Immature natural killer cell (primary cell): Measurements from ENCODE around the gene TLCD1. TPM values are rescaled to one million over a fixed set of nuclear protein-coding genes. Genes with fewer than 3 reads are reported as not detected.
A peak's percentile ranks its signal among the peaks of the same experiment; 100 is the strongest.

ENCODE experiments used
- DNase-seq, 3 donors: peaks; one replicate each; pipeline ENCODE4 v3.0.0; 2022; ENCODE audit warnings: mixed read lengths in 1 of 3
- H3K27ac Mint-ChIP-seq, 6 donors: one replicate each; pipeline ENCODE4 v1.8.0; 2020; ENCODE audit warnings: mixed read lengths in 6 of 6, mild to moderate bottlenecking in 5 of 6, inconsistent platforms in 4 of 6, moderate library complexity in 3 of 6
- H3K27me3 Mint-ChIP-seq, 3 donors: one replicate each; pipeline ENCODE4 v1.8.0; 2020 to 2021; ENCODE audit warnings: low read depth in 3 of 3, mild to moderate bottlenecking in 3 of 3, mixed read lengths in 3 of 3, moderate library complexity in 3 of 3, inconsistent platforms in 1 of 3
- H3K36me3 Mint-ChIP-seq, 3 donors: one replicate each; pipeline ENCODE4 v1.8.0; 2020; ENCODE audit warnings: mixed read lengths in 3 of 3, inconsistent platforms in 2 of 3, mild to moderate bottlenecking in 2 of 3
- H3K4me1 Mint-ChIP-seq, 2 donors: one replicate each; pipeline ENCODE4 v1.8.0; 2020; ENCODE audit warnings: inconsistent platforms in 2 of 2, mild to moderate bottlenecking in 2 of 2, mixed read lengths in 2 of 2, moderate library complexity in 1 of 2
- H3K4me3 Mint-ChIP-seq, 5 donors: one replicate each; pipeline ENCODE4 v1.8.0; 2020; ENCODE audit warnings: mild to moderate bottlenecking in 5 of 5, mixed read lengths in 5 of 5, inconsistent platforms in 3 of 5, moderate library complexity in 3 of 5
- H3K9me3 Mint-ChIP-seq, 6 donors: one replicate each; pipeline ENCODE4 v1.8.0; 2020; ENCODE audit warnings: mild to moderate bottlenecking in 6 of 6, mixed read lengths in 6 of 6, inconsistent platforms in 4 of 6, moderate library complexity in 3 of 6
- polyA plus RNA-seq, 3 donors: library from polyadenylated mRNA; unstranded; fragments of 300-500 nt; fragmentation: Illumina TruSeq; gene quantifications; one replicate each; pipeline ENCODE4 v1.2.3, GENCODE V29; 2021

Gene TLCD1
- polyA plus RNA-seq, 3 donors from 2014 or later = not detected

GRCh38 chr17:28707339-28707720 is 18.7 kb downstream of the TLCD1 start:
- Mint-ChIP-seq H3K4me1 (peaks cover 11 to 16% of the 10 kb centered on the region in 2 donors), H3K27me3 (peaks cover 0 to 8% (median 4%) of the 10 kb centered on the region in 3 donors), H3K36me3 (peaks cover 3 to 10% (median 5%) of the 10 kb centered on the region in 3 donors), H3K27ac (peak overlapping the region in 3 of 6 donors; percentile 2 to 50 (median 43)), H3K9me3 (no peaks in the 10 kb centered on the region), H3K4me3 (no peak overlapping the region)
- DNase-seq = no peak

GRCh38 chr17:28706471-28707338 is 19.3 kb downstream of the TLCD1 start:
- Mint-ChIP-seq H3K36me3 (peaks cover 6 to 14% (median 7%) of the 10 kb centered on the region in 3 donors), H3K4me1 (peaks cover 6 to 10% of the 10 kb centered on the region in 2 donors), H3K4me3 (no peak overlapping the region), H3K27me3 (peaks cover 0 to 4% (median 3%) of the 10 kb centered on the region in 3 donors), H3K27ac (peak overlapping the region in 4 of 6 donors; percentile 2 to 65 (median 48)), H3K9me3 (no peaks in the 10 kb centered on the region)
- no peak for DNase-seq

- Mint-ChIP-seq H3K4me1 (peaks cover 4 to 6% of the 10 kb centered on the region in 2 donors), H3K4me3 (no peak overlapping the region), H3K27ac (no peak overlapping the region), H3K9me3 (no peaks in the 10 kb centered on the region), H3K27me3 (no peaks in the 10 kb centered on the region), H3K36me3 (peaks cover 7 to 19% (median 9%) of the 10 kb centered on the region in 3 donors)
- DNase-seq = no peak
Observed at GRCh38 chr17:28705728-28706334, 20.2 kb downstream of the TLCD1 start.

GRCh38 chr17:28705074-28705659 is 20.9 kb downstream of the TLCD1 start:
- H3K4me3 Mint-ChIP-seq = no peak overlapping the region
- H3K9me3 Mint-ChIP-seq = no peaks in the 10 kb centered on the region
- H3K4me1 Mint-ChIP-seq = no peaks in the 10 kb centered on the region
- no peaks in the 10 kb centered on the region for H3K27me3 Mint-ChIP-seq
- H3K36me3 Mint-ChIP-seq = peaks cover 7 to 23% (median 12%) of the 10 kb centered on the region in 3 donors
- H3K27ac Mint-ChIP-seq = peak overlapping the region in 1 of 6 donors; percentile 56
- DNase-seq = no peak

- H3K9me3 Mint-ChIP-seq = no peaks in the 10 kb centered on the region
- peaks cover 7 to 31% (median 12%) of the 10 kb centered on the region in 3 donors for H3K36me3 Mint-ChIP-seq
- no peaks in the 10 kb centered on the region for H3K4me1 Mint-ChIP-seq
- H3K27ac Mint-ChIP-seq = peak overlapping the region in 1 of 6 donors; percentile 30
- H3K27me3 Mint-ChIP-seq = no peaks in the 10 kb centered on the region
- DNase-seq = no peak
- no peak overlapping the region for H3K4me3 Mint-ChIP-seq
Observed at GRCh38 chr17:28704219-28704858, 21.7 kb downstream of the TLCD1 start.

- H3K9me3 Mint-ChIP-seq = no peaks in the 10 kb centered on the region
- peaks cover 7 to 32% (median 15%) of the 10 kb centered on the region in 3 donors for H3K36me3 Mint-ChIP-seq
- H3K4me1 Mint-ChIP-seq = no peaks in the 10 kb centered on the region
- H3K27ac Mint-ChIP-seq = peak overlapping the region in 2 of 6 donors; percentile 30 to 43
- no peak overlapping the region for H3K4me3 Mint-ChIP-seq
- no peak for DNase-seq
- H3K27me3 Mint-ChIP-seq = no peaks in the 10 kb centered on the region
Observed at GRCh38 chr17:28703552-28704218, 22.3 kb downstream of the TLCD1 start.

- no peak for DNase-seq
- Mint-ChIP-seq H3K4me1 (no peaks in the 10 kb centered on the region), H3K27ac (peak overlapping the region in 1 of 6 donors; percentile 74), H3K9me3 (no peaks in the 10 kb centered on the region), H3K27me3 (peaks cover 0 to 3% (median 1%) of the 10 kb centered on the region in 3 donors), H3K4me3 (no peak overlapping the region), H3K36me3 (peaks cover 7 to 39% (median 20%) of the 10 kb centered on the region in 3 donors)
Observed at GRCh38 chr17:28702752-28703150, 23.3 kb downstream of the TLCD1 start.

- H3K27ac Mint-ChIP-seq = peak overlapping the region in 3 of 6 donors; percentile 2 to 33 (median 18)
- H3K9me3 Mint-ChIP-seq = no peaks in the 10 kb centered on the region
- no peak for DNase-seq
- peaks cover 0 to 3% (median 1%) of the 10 kb centered on the region in 3 donors for H3K27me3 Mint-ChIP-seq
- H3K36me3 Mint-ChIP-seq = peaks cover 4 to 42% (median 20%) of the 10 kb centered on the region in 3 donors
- no peaks in the 10 kb centered on the region for H3K4me1 Mint-ChIP-seq
- no peak overlapping the region for H3K4me3 Mint-ChIP-seq
Observed at GRCh38 chr17:28702026-28702751, 23.8 kb downstream of the TLCD1 start.

- DNase-seq = no peak
- H3K4me1 Mint-ChIP-seq = no peaks in the 10 kb centered on the region
- H3K36me3 Mint-ChIP-seq = peaks cover 4 to 50% (median 25%) of the 10 kb centered on the region in 3 donors
- no peak overlapping the region for H3K4me3 Mint-ChIP-seq
- peak overlapping the region in 1 of 6 donors; percentile 53 for H3K27ac Mint-ChIP-seq
- H3K27me3 Mint-ChIP-seq = peaks cover 0 to 3% (median 1%) of the 10 kb centered on the region in 3 donors
- H3K9me3 Mint-ChIP-seq = no peaks in the 10 kb centered on the region
Observed at GRCh38 chr17:28700830-28701492, 25.1 kb downstream of the TLCD1 start.

- H3K36me3 Mint-ChIP-seq = peaks cover 4 to 55% (median 26%) of the 10 kb centered on the region in 3 donors
- H3K4me1 Mint-ChIP-seq = no peaks in the 10 kb centered on the region
- DNase-seq = no peak
- peaks cover 0 to 3% (median 1%) of the 10 kb centered on the region in 3 donors for H3K27me3 Mint-ChIP-seq
- H3K4me3 Mint-ChIP-seq = no peak overlapping the region
- no peak overlapping the region for H3K27ac Mint-ChIP-seq
- H3K9me3 Mint-ChIP-seq = no peaks in the 10 kb centered on the region
Observed at GRCh38 chr17:28700278-28700677, 25.8 kb downstream of the TLCD1 start.

GRCh38 chr17:28698253-28698941 is 27.6 kb downstream of the TLCD1 start:
- Mint-ChIP-seq H3K27me3 (peaks cover 0 to 3% (median 1%) of the 10 kb centered on the region in 3 donors), H3K4me1 (no peaks in the 10 kb centered on the region), H3K4me3 (no peak overlapping the region), H3K36me3 (peaks cover 15 to 68% (median 42%) of the 10 kb centered on the region in 3 donors), H3K9me3 (no peaks in the 10 kb centered on the region), H3K27ac (peak overlapping the region in 1 of 6 donors; percentile 3)
- no peak for DNase-seq

GRCh38 chr17:28693869-28694268 is 32.2 kb downstream of the TLCD1 start:
- no peaks in the 10 kb centered on the region for H3K4me1 Mint-ChIP-seq
- no peak for DNase-seq
- peaks cover 21 to 62% (median 39%) of the 10 kb centered on the region in 3 donors for H3K36me3 Mint-ChIP-seq
- H3K4me3 Mint-ChIP-seq = no peak overlapping the region
- no peaks in the 10 kb centered on the region for H3K9me3 Mint-ChIP-seq
- H3K27ac Mint-ChIP-seq = no peak overlapping the region
- peaks cover 0 to 3% (median 1%) of the 10 kb centered on the region in 3 donors for H3K27me3 Mint-ChIP-seq
